HG02938 (cell line): ENCODE measurements around the gene CDH11.

Source experiments
- ATAC-seq: cut with Tn5 transposase; IDR thresholded peaks from one replicate; pipeline ENCODE4 v1.9.1; 2021; ENCODE audit warnings: mild to moderate bottlenecking, moderate library complexity; ENCODE audit not compliant: unreplicated experiment

Gene CDH11

GRCh38 chr16:65121870-65122723, at the start of gene CDH11:
TSS of gene CDH11 (minus strand) at chr16:65122063. CDS start at chr16:65004869, 117,194 bp downstream.
- no peak for ATAC-seq

- no peak for ATAC-seq
Observed at GRCh38 chr16:65154321-65154720, 32.5 kb upstream of the CDH11 start.

- no peak for ATAC-seq
Observed at GRCh38 chr16:65153365-65154105, 31.7 kb upstream of the CDH11 start.

GRCh38 chr16:65148804-65149203, 26.9 kb upstream of the CDH11 start:
- ATAC-seq = no peak

GRCh38 chr16:65142276-65142675, 20.4 kb upstream of the CDH11 start:
- ATAC-seq = no peak

GRCh38 chr16:65136681-65137080, 14.8 kb upstream of the CDH11 start:
- ATAC-seq = no peak

- no peak for ATAC-seq
Observed at GRCh38 chr16:65126845-65127624, 5.2 kb upstream of the CDH11 start.

GRCh38 chr16:65125871-65126270, 4.0 kb upstream of the CDH11 start:
- no peak for ATAC-seq

GRCh38 chr16:65125322-65125721, 3.5 kb upstream of the CDH11 start:
- no peak for ATAC-seq

GRCh38 chr16:65124596-65124995, 2.7 kb upstream of the CDH11 start:
- ATAC-seq = no peak

GRCh38 chr16:65124212-65124548, 2.3 kb upstream of the CDH11 start:
- ATAC-seq = no peak

GRCh38 chr16:65123396-65124211, 1.7 kb upstream of the CDH11 start:
- ATAC-seq = no peak

GRCh38 chr16:65122724-65123395, 997 bp upstream of the CDH11 start:
- ATAC-seq = no peak

- ATAC-seq = no peak
Observed at GRCh38 chr16:65120831-65121721, 787 bp downstream of the CDH11 start.

- no peak for ATAC-seq
Observed at GRCh38 chr16:65120461-65120830, 1.4 kb downstream of the CDH11 start.

GRCh38 chr16:65119901-65120401, 1.9 kb downstream of the CDH11 start:
- no peak for ATAC-seq

- ATAC-seq = no peak
Observed at GRCh38 chr16:65119435-65119834, 2.4 kb downstream of the CDH11 start.

- ATAC-seq = no peak
Observed at GRCh38 chr16:65118871-65119270, 3.0 kb downstream of the CDH11 start.
